Bronchial epithelial cell (primary cell): Measurements from ENCODE around the gene RAD51B. TPM values are rescaled to one million over a fixed set of nuclear protein-coding genes. Genes with fewer than 3 reads are reported as not detected.

Source experiments
- DNase-seq: peaks from one replicate; pipeline ENCODE4 v3.0.0-alpha.2; 2010; ENCODE audit warnings: low read depth
- FAIRE-seq: peaks from 2 replicates; lab custom pipeline; 2011; peaks lifted over from hg19 to GRCh38; lab: Jason Lieb, UNC
- H3K27me3 ChIP-seq: 2 replicates; pipeline ENCODE4 v1.5.1; 2011; ENCODE audit warnings: low read length; ENCODE audit not compliant: control insufficient read depth, insufficient read depth
- H3K36me3 ChIP-seq: 2 replicates; pipeline ENCODE4 v1.5.1; 2011; ENCODE audit warnings: low read length; ENCODE audit not compliant: control insufficient read depth, insufficient read depth
- H3K4me3 ChIP-seq: 2 replicates; pipeline ENCODE4 v1.5.1; 2011; ENCODE audit warnings: mild to moderate bottlenecking, low read depth, low read length, control low read depth
- CTCF ChIP-seq: IDR thresholded peaks from 2 replicates; pipeline ENCODE4 v1.5.1; 2011; ENCODE audit warnings: mild to moderate bottlenecking, moderate library complexity, low read length, control low read depth, inconsistent platforms; ENCODE audit not compliant: insufficient read depth, severe bottlenecking
- total RNA-seq: library from RNA; depleted of rRNA; stranded (reverse); fragments of >200 nt; gene quantifications from 2 replicates; pipeline ENCODE4 v1.2.1, GENCODE V29; 2014

RAD51B gene
- total RNA-seq, 1 donor from 2014 or later, result 12.1 TPM

DNA sequence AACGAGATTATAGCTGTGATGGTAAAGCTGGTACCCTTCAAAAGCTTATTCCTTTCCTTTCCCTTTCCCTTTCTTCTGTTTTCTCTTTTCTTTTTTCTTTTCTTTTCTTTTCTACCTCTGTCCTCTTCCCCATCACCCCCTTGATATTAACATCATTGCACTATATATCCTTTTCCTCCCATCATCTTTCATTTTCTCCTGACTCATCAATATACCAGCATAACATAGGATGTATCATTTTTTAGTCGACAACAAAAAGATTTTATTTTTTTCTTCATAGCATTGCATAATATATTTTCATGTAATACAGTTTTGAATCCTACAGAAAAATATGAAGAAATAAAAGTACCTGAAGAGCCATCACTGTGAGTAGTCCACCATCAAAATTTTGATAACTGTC lies 230.6 kb downstream of the RAD51B start:
- H3K36me3 ChIP-seq, result no peaks in the 10 kb centered on the region
- FAIRE-seq, result no peak
- DNase-seq, result no peak
- no peaks in the 10 kb centered on the region for H3K27me3 ChIP-seq
- no peak for TF ChIP-seq CTCF
- H3K4me3 ChIP-seq, result no peak overlapping the region

GRCh38 chr14:68051146-68051545 lies 231.6 kb downstream of the RAD51B start:
- no peak overlapping the region for H3K4me3 ChIP-seq
- no peak for DNase-seq
- H3K36me3 ChIP-seq, result no peaks in the 10 kb centered on the region
- no peaks in the 10 kb centered on the region for H3K27me3 ChIP-seq
- no peak for FAIRE-seq
- TF ChIP-seq CTCF, result no peak

DNA sequence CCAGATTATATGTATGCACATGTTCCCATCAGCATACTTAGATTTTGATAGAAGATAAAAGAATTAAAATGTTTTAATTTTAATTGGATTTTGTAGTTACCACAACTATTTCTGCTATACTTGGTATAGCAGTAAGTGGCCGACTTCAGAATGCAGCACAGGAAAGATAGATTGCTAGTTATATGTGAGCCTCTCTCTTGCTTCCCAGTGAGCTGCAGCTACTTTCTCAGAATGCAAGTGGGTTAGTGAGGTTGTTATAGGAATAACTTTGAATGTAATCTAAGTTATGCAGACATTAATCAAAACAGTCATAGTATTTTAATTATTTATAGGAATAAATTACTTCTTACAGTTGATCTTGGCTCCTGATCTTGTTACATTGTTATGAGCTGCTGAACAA lies 240.6 kb downstream of the RAD51B start:
- H3K36me3 ChIP-seq, result no peaks in the 10 kb centered on the region
- FAIRE-seq (no peak), DNase-seq (no peak)
- H3K27me3 ChIP-seq, result no peaks in the 10 kb centered on the region
- no peak overlapping the region for H3K4me3 ChIP-seq
- TF ChIP-seq CTCF, result no peak

DNA sequence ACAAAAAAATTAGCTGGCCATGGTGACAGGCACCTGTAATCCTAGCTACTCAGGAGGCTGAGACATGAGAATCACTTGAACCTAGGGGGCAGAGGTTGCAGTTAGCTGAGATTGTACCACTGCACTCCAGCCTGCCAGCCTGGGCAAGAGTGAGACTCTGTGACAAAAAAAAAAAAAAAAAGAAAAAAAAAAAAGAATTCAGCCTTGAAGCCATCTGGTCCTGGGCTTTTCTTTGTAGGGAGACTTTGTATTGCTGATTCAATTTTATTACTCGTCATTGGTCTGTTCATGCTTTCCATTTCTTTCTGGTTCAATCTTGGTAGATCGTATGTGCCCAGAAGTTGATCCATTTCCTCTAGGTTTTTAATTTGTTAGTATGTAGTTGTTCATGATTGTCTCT lies 243.1 kb downstream of the RAD51B start:
- FAIRE-seq (no peak), DNase-seq (no peak)
- TF ChIP-seq CTCF, result no peak
- Histone ChIP-seq H3K27me3 (no peaks in the 10 kb centered on the region), H3K4me3 (no peak overlapping the region), H3K36me3 (no peaks in the 10 kb centered on the region)

DNA sequence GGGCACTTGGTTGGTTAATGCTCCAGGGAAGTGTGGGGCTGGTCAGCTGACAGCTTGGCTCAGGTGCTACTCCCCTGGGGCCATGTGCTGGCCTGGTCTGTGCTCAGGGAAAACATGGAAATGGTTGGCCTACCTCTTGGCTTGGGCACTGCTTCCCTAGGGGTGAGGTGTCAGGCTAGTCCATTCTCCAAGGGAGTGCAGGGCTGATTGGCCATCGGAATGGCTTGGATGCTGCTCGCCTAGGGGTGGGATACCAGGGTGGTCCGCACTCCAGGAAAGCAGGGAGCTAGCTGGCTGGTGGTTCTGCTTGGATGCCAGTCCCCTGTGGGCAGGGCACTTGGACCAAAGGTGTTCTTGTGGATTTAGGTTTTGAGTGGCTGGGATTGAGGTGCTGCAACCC lies 245.7 kb downstream of the RAD51B start:
- H3K27me3 ChIP-seq, result no peaks in the 10 kb centered on the region
- no peaks in the 10 kb centered on the region for H3K36me3 ChIP-seq
- no peak for FAIRE-seq
- no peak for DNase-seq
- no peak for TF ChIP-seq CTCF
- H3K4me3 ChIP-seq, result no peak overlapping the region

DNA sequence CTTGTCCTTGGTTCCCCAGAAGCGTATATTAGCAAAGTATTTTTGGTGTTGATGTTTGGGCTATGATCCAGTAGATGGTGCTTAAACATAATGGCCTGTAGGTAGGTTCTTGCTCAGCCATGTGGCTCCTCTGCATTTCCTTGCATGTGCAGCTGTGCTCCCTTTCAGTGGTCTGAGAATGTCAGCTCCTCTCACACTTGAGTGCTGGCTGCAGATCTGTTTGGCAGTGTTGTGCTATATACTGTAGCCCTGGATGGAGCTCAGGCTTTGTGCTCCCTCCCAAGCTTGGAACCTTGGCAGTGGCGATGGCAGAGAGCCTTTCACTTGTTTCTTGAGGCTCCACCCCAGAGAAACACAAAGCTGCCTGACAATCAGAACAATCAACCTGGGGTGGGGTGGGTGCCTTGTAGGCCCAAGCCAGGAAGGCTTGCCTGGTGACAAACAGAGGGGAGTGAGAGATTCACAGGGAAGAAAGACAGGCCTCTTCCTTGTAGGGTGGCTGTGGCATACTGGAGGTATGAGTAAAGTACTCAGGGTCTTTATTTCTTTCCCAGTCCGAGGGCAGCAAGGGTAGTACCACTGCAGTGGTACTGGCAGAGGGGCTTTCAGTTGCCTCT lies 255.3 kb downstream of the RAD51B start:
- DNase-seq (no peak), FAIRE-seq (peak; percentile 70)
- H3K4me3 ChIP-seq, result no peak overlapping the region
- TF ChIP-seq CTCF, result no peak
- no peaks in the 10 kb centered on the region for H3K36me3 ChIP-seq
- no peaks in the 10 kb centered on the region for H3K27me3 ChIP-seq
